DMS114 treated with DMSO at 0.1 percent for 48 hours (cell line): Measurements from ENCODE around the gene HPCAL4.

Experiments used
- DNase-seq: peaks from one replicate; lab custom pipeline; 2025; ENCODE audit not compliant: unreplicated experiment; lab: John Stamatoyannopoulos, UW

The HPCAL4 gene

GRCh38 chr1:39691383-39692151 lies at the start of gene HPCAL4:
HPCAL4 (minus strand) TSS chr1:39691433; CDS start chr1:39684603, 6,830 bp downstream.
- peak; percentile 84 for DNase-seq

GRCh38 chr1:39738622-39739366 lies 47.6 kb upstream of the HPCAL4 start, which contains the start of gene PPIE:
PPIE (plus strand) TSS chr1:39738882; CDS start chr1:39738901, 19 bp downstream.
- DNase-seq: peak; percentile 91

GRCh38 chr1:39737546-39738169 lies 46.4 kb upstream of the HPCAL4 start:
- no peak for DNase-seq

- no peak for DNase-seq
These were observed 44.5 kb upstream of the HPCAL4 start for GRCh38 chr1:39735731-39736130.

GRCh38 chr1:39733161-39733560 lies 41.9 kb upstream of the HPCAL4 start:
- no peak for DNase-seq

- DNase-seq: no peak
These were observed 41.5 kb upstream of the HPCAL4 start for GRCh38 chr1:39732730-39733129.

GRCh38 chr1:39729842-39730241 lies 38.6 kb upstream of the HPCAL4 start:
- no peak for DNase-seq

GRCh38 chr1:39729030-39729429 lies 37.8 kb upstream of the HPCAL4 start:
- no peak for DNase-seq

- DNase-seq: no peak
These were observed 36.7 kb upstream of the HPCAL4 start for GRCh38 chr1:39727932-39728317.

GRCh38 chr1:39727221-39727931 lies 36.1 kb upstream of the HPCAL4 start:
- DNase-seq: no peak

GRCh38 chr1:39726600-39726999 lies 35.4 kb upstream of the HPCAL4 start:
- DNase-seq: no peak

GRCh38 chr1:39722495-39722894 lies 31.3 kb upstream of the HPCAL4 start:
- DNase-seq: no peak

GRCh38 chr1:39721664-39722063 lies 30.4 kb upstream of the HPCAL4 start:
- DNase-seq: no peak

GRCh38 chr1:39720094-39720999 lies 29.1 kb upstream of the HPCAL4 start:
- peak; percentile 77 for DNase-seq

- DNase-seq: no peak
These were observed 26.6 kb upstream of the HPCAL4 start for GRCh38 chr1:39717809-39718208.

GRCh38 chr1:39713557-39713956 lies 22.3 kb upstream of the HPCAL4 start:
- DNase-seq: no peak

- DNase-seq: no peak
These were observed 20.7 kb upstream of the HPCAL4 start for GRCh38 chr1:39711966-39712340.

GRCh38 chr1:39711104-39711965 lies 20.1 kb upstream of the HPCAL4 start:
- DNase-seq: no peak

GRCh38 chr1:39707506-39707905 lies 16.3 kb upstream of the HPCAL4 start:
- DNase-seq: no peak
